ENCODE measurements around the gene C17orf58.
"Not testable (repeated sequence)": the region's sequence is repeated elsewhere in the genome, so short reads cannot be mapped to it uniquely, and the experiment has no call there.

The C17orf58 gene

DNA sequence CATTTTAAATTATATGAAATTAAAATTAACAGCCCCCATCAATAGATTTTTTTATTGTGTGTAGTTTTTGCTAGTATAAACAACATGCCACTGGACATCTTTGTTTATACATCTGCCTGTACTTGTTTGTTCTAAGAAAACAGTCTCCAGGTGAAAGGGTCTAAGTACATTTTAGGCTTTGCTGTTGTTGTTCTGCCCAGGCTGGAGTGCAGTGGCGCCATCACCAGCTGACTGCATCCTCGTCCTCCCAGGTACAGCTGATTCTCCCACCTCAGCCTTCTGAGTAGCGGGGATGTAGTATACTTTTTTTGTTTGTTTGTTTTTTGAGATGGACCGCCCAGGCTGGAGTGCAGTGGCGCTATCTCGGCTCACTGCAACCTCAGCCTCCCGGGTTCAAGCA, 25.5 kb downstream of the C17orf58 start:
- no peaks in the 10 kb centered on the region for H3K79me2 ChIP-seq (ENCODE audit: insufficient read depth, low read length)

DNA sequence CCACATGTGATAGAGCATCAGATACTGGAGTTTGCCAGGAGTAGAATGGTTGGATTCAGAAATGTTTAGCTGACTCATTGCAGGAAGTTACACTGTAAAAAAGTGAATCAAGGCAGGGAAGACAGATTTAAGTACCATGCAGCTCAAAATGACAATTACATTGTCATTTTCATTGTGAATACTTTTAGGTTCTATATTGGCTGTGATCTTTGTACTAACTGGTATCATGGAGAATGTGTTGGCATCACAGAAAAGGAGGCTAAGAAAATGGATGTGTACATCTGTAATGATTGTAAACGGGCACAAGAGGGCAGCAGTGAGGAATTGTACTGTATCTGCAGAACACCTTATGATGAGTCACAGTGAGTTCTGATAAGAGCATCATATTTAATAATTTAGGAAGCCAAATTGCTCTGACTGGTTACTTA, 33.1 kb downstream of the C17orf58 start:
- H3K36me3 ChIP-seq (ENCODE audit: insufficient read depth, low read length): peaks cover 48% of the 10 kb centered on the region
- not testable (repeated sequence) for H3K9me3 ChIP-seq (ENCODE audit: insufficient read depth, low read depth, low read length); H3K27me3 ChIP-seq (ENCODE audit: insufficient read depth, low read length, poor library complexity, severe bottlenecking); H3K4me3 ChIP-seq (ENCODE audit: low read length, poor library complexity, severe bottlenecking); H4K20me1 ChIP-seq (ENCODE audit: insufficient read depth, low read length, poor library complexity, severe bottlenecking); H3K4me2 ChIP-seq (ENCODE audit: low read depth, low read length, poor library complexity, severe bottlenecking); H3K79me2 ChIP-seq (ENCODE audit: insufficient read depth, low read length); H3K4me1 ChIP-seq (ENCODE audit: insufficient read depth, low read length, poor library complexity, severe bottlenecking); H3K9me2 ChIP-seq (replicated peaks; ENCODE audit: low read depth, low read length); H3K9ac ChIP-seq (ENCODE audit: low read depth, low read length, poor library complexity, severe bottlenecking); H2AFZ ChIP-seq (ENCODE audit: low read length); H3F3A ChIP-seq (ENCODE audit: low read depth)
- TF ChIP-seq, protein P1, sequence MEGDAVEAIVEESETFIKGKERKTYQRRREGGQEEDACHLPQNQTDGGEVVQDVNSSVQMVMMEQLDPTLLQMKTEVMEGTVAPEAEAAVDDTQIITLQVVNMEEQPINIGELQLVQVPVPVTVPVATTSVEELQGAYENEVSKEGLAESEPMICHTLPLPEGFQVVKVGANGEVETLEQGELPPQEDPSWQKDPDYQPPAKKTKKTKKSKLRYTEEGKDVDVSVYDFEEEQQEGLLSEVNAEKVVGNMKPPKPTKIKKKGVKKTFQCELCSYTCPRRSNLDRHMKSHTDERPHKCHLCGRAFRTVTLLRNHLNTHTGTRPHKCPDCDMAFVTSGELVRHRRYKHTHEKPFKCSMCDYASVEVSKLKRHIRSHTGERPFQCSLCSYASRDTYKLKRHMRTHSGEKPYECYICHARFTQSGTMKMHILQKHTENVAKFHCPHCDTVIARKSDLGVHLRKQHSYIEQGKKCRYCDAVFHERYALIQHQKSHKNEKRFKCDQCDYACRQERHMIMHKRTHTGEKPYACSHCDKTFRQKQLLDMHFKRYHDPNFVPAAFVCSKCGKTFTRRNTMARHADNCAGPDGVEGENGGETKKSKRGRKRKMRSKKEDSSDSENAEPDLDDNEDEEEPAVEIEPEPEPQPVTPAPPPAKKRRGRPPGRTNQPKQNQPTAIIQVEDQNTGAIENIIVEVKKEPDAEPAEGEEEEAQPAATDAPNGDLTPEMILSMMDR (conservative IDR thresholded peaks at IDR 0.05; ENCODE audit: low read length): peak; percentile 64

More for the DNA sequence above, 25.5 kb downstream of the C17orf58 start:
- Histone ChIP-seq H3K4me2 (ENCODE audit: low read depth, low read length, poor library complexity, severe bottlenecking) (no peak overlapping the region), H3K4me3 (ENCODE audit: low read length, poor library complexity, severe bottlenecking) (no peak overlapping the region), H3F3A (ENCODE audit: low read depth) (no peaks in the 10 kb centered on the region), H3K9me3 (ENCODE audit: insufficient read depth, low read depth, low read length) (no peaks in the 10 kb centered on the region), H3K9ac (ENCODE audit: low read depth, low read length, poor library complexity, severe bottlenecking) (no peak overlapping the region), H4K20me1 (ENCODE audit: insufficient read depth, low read length, poor library complexity, severe bottlenecking) (no peaks in the 10 kb centered on the region), H3K9me2 (replicated peaks; ENCODE audit: low read depth, low read length) (no peaks in the 10 kb centered on the region), H3K4me1 (ENCODE audit: insufficient read depth, low read length, poor library complexity, severe bottlenecking) (no peaks in the 10 kb centered on the region), H3K27me3 (ENCODE audit: insufficient read depth, low read length, poor library complexity, severe bottlenecking) (no peaks in the 10 kb centered on the region), H2AFZ (ENCODE audit: low read length) (no peak overlapping the region), H3K36me3 (ENCODE audit: insufficient read depth, low read length) (peaks cover 52% of the 10 kb centered on the region; the same call in 1 of the 2 replicates)
- TF ChIP-seq, protein P1 (conservative IDR thresholded peaks at IDR 0.05; ENCODE audit: low read length): no peak
- no peak for TF ChIP-seq EZH2phosphoT487 (IDR thresholded peaks at IDR 0.05; ENCODE audit: borderline replicate concordance)

DNA sequence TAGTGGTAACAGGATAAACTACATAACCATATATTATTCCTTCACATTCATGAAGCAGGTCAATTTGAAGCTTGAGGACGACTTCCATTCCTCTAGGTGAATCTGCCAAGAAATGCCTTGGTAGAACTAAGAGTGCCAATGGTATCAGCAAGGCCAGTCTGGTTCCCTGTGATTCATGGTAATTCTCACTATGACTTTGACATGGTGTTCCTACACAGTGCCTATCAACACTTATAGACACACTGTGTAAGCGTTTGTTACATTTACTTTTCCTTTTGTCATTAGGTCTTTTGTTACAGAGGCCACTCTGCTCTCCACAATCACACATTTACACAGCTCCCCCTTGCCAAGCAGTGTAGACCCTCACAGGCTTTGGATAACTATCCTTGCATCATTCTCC, 34.1 kb downstream of the C17orf58 start:
- not testable (repeated sequence) for H3K27me3 ChIP-seq (ENCODE audit: insufficient read depth, low read length, poor library complexity, severe bottlenecking); H3K9me3 ChIP-seq (ENCODE audit: insufficient read depth, low read depth, low read length); H3K79me2 ChIP-seq (ENCODE audit: insufficient read depth, low read length); H4K20me1 ChIP-seq (ENCODE audit: insufficient read depth, low read length, poor library complexity, severe bottlenecking); H3K9me2 ChIP-seq (replicated peaks; ENCODE audit: low read depth, low read length); H2AFZ ChIP-seq (ENCODE audit: low read length); H3K4me3 ChIP-seq (ENCODE audit: low read length, poor library complexity, severe bottlenecking); H3K9ac ChIP-seq (ENCODE audit: low read depth, low read length, poor library complexity, severe bottlenecking); H3K4me2 ChIP-seq (ENCODE audit: low read depth, low read length, poor library complexity, severe bottlenecking); H3K4me1 ChIP-seq (ENCODE audit: insufficient read depth, low read length, poor library complexity, severe bottlenecking); H3F3A ChIP-seq (ENCODE audit: low read depth)
- peaks cover 43% of the 10 kb centered on the region for H3K36me3 ChIP-seq (ENCODE audit: insufficient read depth, low read length)

DNA sequence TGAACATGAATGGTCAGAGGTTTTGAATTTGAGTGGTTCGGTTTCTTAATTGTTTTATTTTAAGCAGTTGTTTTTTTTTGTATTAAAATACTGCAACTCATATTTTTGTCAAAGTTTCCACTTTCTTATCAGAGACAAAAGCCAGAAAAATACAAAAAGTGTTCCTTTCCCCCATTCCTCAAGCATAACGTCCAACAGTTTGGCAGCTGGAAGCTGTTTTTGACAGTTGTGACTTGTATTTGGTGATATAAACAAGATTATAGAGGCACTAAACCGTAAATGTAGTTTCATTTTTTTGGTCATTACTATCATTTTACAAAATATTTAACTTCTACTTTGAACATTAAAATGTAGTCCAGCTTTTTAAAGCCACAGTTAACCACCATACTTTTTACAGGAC, 36.0 kb downstream of the C17orf58 start:
- not testable (repeated sequence) for H2AFZ ChIP-seq (ENCODE audit: low read length); H3K4me3 ChIP-seq (ENCODE audit: low read length, poor library complexity, severe bottlenecking); H3F3A ChIP-seq (ENCODE audit: low read depth); H4K20me1 ChIP-seq (ENCODE audit: insufficient read depth, low read length, poor library complexity, severe bottlenecking); H3K79me2 ChIP-seq (ENCODE audit: insufficient read depth, low read length); H3K9me3 ChIP-seq (ENCODE audit: insufficient read depth, low read depth, low read length); H3K9me2 ChIP-seq (replicated peaks; ENCODE audit: low read depth, low read length); H3K4me1 ChIP-seq (ENCODE audit: insufficient read depth, low read length, poor library complexity, severe bottlenecking); H3K4me2 ChIP-seq (ENCODE audit: low read depth, low read length, poor library complexity, severe bottlenecking); H3K27me3 ChIP-seq (ENCODE audit: insufficient read depth, low read length, poor library complexity, severe bottlenecking); H3K9ac ChIP-seq (ENCODE audit: low read depth, low read length, poor library complexity, severe bottlenecking)
- H3K36me3 ChIP-seq (ENCODE audit: insufficient read depth, low read length): peaks cover 29% of the 10 kb centered on the region
